Measurements from ENCODE around the gene CEACAM20. TPM values are rescaled to one million over a fixed set of nuclear protein-coding genes. Genes with fewer than 3 reads are reported as not detected.
A peak's percentile ranks its signal among the peaks of the same experiment; 100 is the strongest.
"Not testable (repeated sequence)": the region's sequence is repeated elsewhere in the genome, so short reads cannot be mapped to it uniquely, and the experiment has no call there.

The CEACAM20 gene
- total RNA-seq, 2 donors from 2014 or later, result not detected

- Mint-ChIP-seq H3K27ac (no peak overlapping the region), H3K9me3 (peaks cover 11 to 16% of the 10 kb centered on the region in 2 donors), H3K36me3 (peaks cover 5 to 7% of the 10 kb centered on the region in 2 donors)
- no peak for DNase-seq (ENCODE audit: low spot score in 2 of 2)
- ATAC-seq, result peak in 1 of 2 donors; percentile 84
These were observed 24.1 kb upstream of the CEACAM20 start for GRCh38 chr19:44553478-44554171.

GRCh38 chr19:44552324-44552723 is 22.8 kb upstream of the CEACAM20 start:
- peaks cover 5 to 7% of the 10 kb centered on the region in 2 donors for H3K36me3 Mint-ChIP-seq
- no peak overlapping the region for H3K27ac Mint-ChIP-seq
- DNase-seq (ENCODE audit: low spot score in 2 of 2) (peak; percentile 58 to 73), ATAC-seq (peak; percentile 57 to 72)
- peaks cover 15 to 16% of the 10 kb centered on the region in 2 donors for H3K9me3 Mint-ChIP-seq

GRCh38 chr19:44551850-44552249 is 22.4 kb upstream of the CEACAM20 start:
- Mint-ChIP-seq H3K36me3 (peaks cover 5 to 7% of the 10 kb centered on the region in 2 donors), H3K27ac (no peak overlapping the region), H3K9me3 (peaks cover 16 to 19% of the 10 kb centered on the region in 2 donors)
- DNase-seq (ENCODE audit: low spot score in 2 of 2), result no peak
- ATAC-seq, result no peak

- DNase-seq (ENCODE audit: low spot score in 2 of 2); H3K27ac Mint-ChIP-seq; H3K36me3 Mint-ChIP-seq; ATAC-seq: not testable (repeated sequence)
- peaks cover 16 to 19% of the 10 kb centered on the region in 2 donors for H3K9me3 Mint-ChIP-seq
These were observed 21.5 kb upstream of the CEACAM20 start for GRCh38 chr19:44550976-44551375.

- ATAC-seq (no peak), DNase-seq (ENCODE audit: low spot score in 2 of 2) (no peak)
- H3K9me3 Mint-ChIP-seq, result peaks cover 18 to 19% of the 10 kb centered on the region in 2 donors
- H3K36me3 Mint-ChIP-seq, result peaks cover 6 to 7% of the 10 kb centered on the region in 2 donors
- no peak overlapping the region for H3K27ac Mint-ChIP-seq
These were observed 20.0 kb upstream of the CEACAM20 start for GRCh38 chr19:44549507-44549906.

GRCh38 chr19:44548736-44549135 is 19.3 kb upstream of the CEACAM20 start:
- ATAC-seq, result no peak
- DNase-seq (ENCODE audit: low spot score in 2 of 2), result no peak

GRCh38 chr19:44544031-44544430 is 14.6 kb upstream of the CEACAM20 start:
- DNase-seq (ENCODE audit: low spot score in 2 of 2) (no peak), ATAC-seq (no peak)
- Mint-ChIP-seq H3K27ac (no peak overlapping the region), H3K36me3 (peaks cover 0 to 20% of the 10 kb centered on the region in 2 donors), H3K9me3 (peaks cover 15 to 24% of the 10 kb centered on the region in 2 donors)

More at GRCh38 chr19:44548736-44549135, 19.3 kb upstream of the CEACAM20 start:
- Mint-ChIP-seq H3K9me3 (peaks cover 21 to 22% of the 10 kb centered on the region in 2 donors), H3K27ac (no peak overlapping the region), H3K36me3 (peaks cover 6 to 10% of the 10 kb centered on the region in 2 donors)

- Mint-ChIP-seq H3K9me3 (peaks cover 17 to 27% of the 10 kb centered on the region in 2 donors), H3K27ac (no peak overlapping the region), H3K36me3 (peaks cover 0 to 20% of the 10 kb centered on the region in 2 donors)
- no peak for DNase-seq (ENCODE audit: low spot score in 2 of 2)
- ATAC-seq, result no peak
These were observed 13.2 kb upstream of the CEACAM20 start for GRCh38 chr19:44542671-44543070.

GRCh38 chr19:44540736-44541135 is 11.3 kb upstream of the CEACAM20 start:
- H3K36me3 Mint-ChIP-seq, result peaks cover 0 to 28% of the 10 kb centered on the region in 2 donors
- no peak overlapping the region for H3K27ac Mint-ChIP-seq
- no peak for DNase-seq (ENCODE audit: low spot score in 2 of 2)

GRCh38 chr19:44539991-44540390 is 10.5 kb upstream of the CEACAM20 start:
- no peak for ATAC-seq
- H3K9me3 Mint-ChIP-seq, result peaks cover 29 to 33% of the 10 kb centered on the region in 2 donors

More at GRCh38 chr19:44540736-44541135, 11.3 kb upstream of the CEACAM20 start:
- peaks cover 22 to 27% of the 10 kb centered on the region in 2 donors for H3K9me3 Mint-ChIP-seq
- no peak for ATAC-seq

GRCh38 chr19:44539236-44539826 is 9.9 kb upstream of the CEACAM20 start:
- Mint-ChIP-seq H3K36me3 (peaks cover 0 to 31% of the 10 kb centered on the region in 2 donors), H3K27ac (no peak overlapping the region), H3K9me3 (peaks cover 27 to 28% of the 10 kb centered on the region in 2 donors)
- ATAC-seq (no peak), DNase-seq (ENCODE audit: low spot score in 2 of 2) (no peak)

More at GRCh38 chr19:44539991-44540390, 10.5 kb upstream of the CEACAM20 start:
- DNase-seq (ENCODE audit: low spot score in 2 of 2), result no peak
- H3K36me3 Mint-ChIP-seq, result peaks cover 0 to 33% of the 10 kb centered on the region in 2 donors
- no peak overlapping the region for H3K27ac Mint-ChIP-seq

- Mint-ChIP-seq H3K9me3 (peaks cover 16 to 23% of the 10 kb centered on the region in 2 donors), H3K36me3 (peaks cover 0 to 19% of the 10 kb centered on the region in 2 donors)
- not testable (repeated sequence) for ATAC-seq
These were observed 5.9 kb upstream of the CEACAM20 start for GRCh38 chr19:44535361-44535760.

GRCh38 chr19:44532819-44533218 is 3.3 kb upstream of the CEACAM20 start:
- H3K9me3 Mint-ChIP-seq, result peaks cover 13 to 22% of the 10 kb centered on the region in 2 donors
- DNase-seq (ENCODE audit: low spot score in 2 of 2), result no peak

More at GRCh38 chr19:44535361-44535760, 5.9 kb upstream of the CEACAM20 start:
- not testable (repeated sequence) for DNase-seq (ENCODE audit: low spot score in 2 of 2); H3K27ac Mint-ChIP-seq

GRCh38 chr19:44530777-44531176 is 1.3 kb upstream of the CEACAM20 start:
- no peak for DNase-seq (ENCODE audit: low spot score in 2 of 2)
- peaks cover 12 to 18% of the 10 kb centered on the region in 2 donors for H3K9me3 Mint-ChIP-seq
- peaks cover 0 to 10% of the 10 kb centered on the region in 2 donors for H3K36me3 Mint-ChIP-seq
- H3K27ac Mint-ChIP-seq, result no peak overlapping the region
- ATAC-seq, result no peak

More at GRCh38 chr19:44532819-44533218, 3.3 kb upstream of the CEACAM20 start:
- peaks cover 0 to 14% of the 10 kb centered on the region in 2 donors for H3K36me3 Mint-ChIP-seq
- ATAC-seq, result no peak
- no peak overlapping the region for H3K27ac Mint-ChIP-seq

- peak overlapping the region in 1 of 2 donors; percentile 63 for H3K27ac Mint-ChIP-seq
- ATAC-seq, result no peak
- peaks cover 5 to 17% of the 10 kb centered on the region in 2 donors for H3K9me3 Mint-ChIP-seq
- peaks cover 0 to 8% of the 10 kb centered on the region in 2 donors for H3K36me3 Mint-ChIP-seq
- DNase-seq (ENCODE audit: low spot score in 2 of 2), result no peak
These were observed 1.9 kb downstream of the CEACAM20 start for GRCh38 chr19:44527554-44527953.

- ATAC-seq (no peak), DNase-seq (ENCODE audit: low spot score in 2 of 2) (no peak)
- H3K27ac Mint-ChIP-seq, result no peak overlapping the region
- peaks cover 5 to 17% of the 10 kb centered on the region in 2 donors for H3K9me3 Mint-ChIP-seq
- H3K36me3 Mint-ChIP-seq, result peaks cover 0 to 8% of the 10 kb centered on the region in 2 donors
These were observed 3.6 kb downstream of the CEACAM20 start for GRCh38 chr19:44525721-44526430.

Data from activated naive CD4-positive, alpha-beta T cell treated with anti-CD3 and anti-CD28 coated beads, Interleukin-2, amount 50 U/mL, for 72 hours (primary cell).